Tibial nerve (tissue), 4 donors: ENCODE results near the gene TRIM65.
A peak's percentile ranks its signal among the peaks of the same experiment; 100 is the strongest.

Experiments
- CTCF ChIP-seq, 5 experiments: fragments of 200-600 bp in 3 of 5; fragments of 450-650 bp in 2 of 5; sonication (generic) in 3 of 5; IDR thresholded peaks; one replicate each; pipeline ENCODE4 v1.5.1; 2016 to 2019; ENCODE audit warnings: antibody characterized with exemption in 5 of 5, mild to moderate bottlenecking in 3 of 5, moderate library complexity in 2 of 5
- EP300 ChIP-seq, 2 donors: sonication (generic); formaldehyde crosslinking; IDR thresholded peaks; one replicate each; pipeline ENCODE4 v1.6.1; 2017; ENCODE audit warnings: antibody characterized with exemption in 2 of 2, mild to moderate bottlenecking in 1 of 2
- POLR2A ChIP-seq, 2 donors: fragments of 450-650 bp; IDR thresholded peaks; one replicate each; pipeline ENCODE4 v1.6.1; 2017; ENCODE audit warnings: antibody characterized with exemption in 2 of 2, mild to moderate bottlenecking in 2 of 2, moderate library complexity in 2 of 2

DNA sequence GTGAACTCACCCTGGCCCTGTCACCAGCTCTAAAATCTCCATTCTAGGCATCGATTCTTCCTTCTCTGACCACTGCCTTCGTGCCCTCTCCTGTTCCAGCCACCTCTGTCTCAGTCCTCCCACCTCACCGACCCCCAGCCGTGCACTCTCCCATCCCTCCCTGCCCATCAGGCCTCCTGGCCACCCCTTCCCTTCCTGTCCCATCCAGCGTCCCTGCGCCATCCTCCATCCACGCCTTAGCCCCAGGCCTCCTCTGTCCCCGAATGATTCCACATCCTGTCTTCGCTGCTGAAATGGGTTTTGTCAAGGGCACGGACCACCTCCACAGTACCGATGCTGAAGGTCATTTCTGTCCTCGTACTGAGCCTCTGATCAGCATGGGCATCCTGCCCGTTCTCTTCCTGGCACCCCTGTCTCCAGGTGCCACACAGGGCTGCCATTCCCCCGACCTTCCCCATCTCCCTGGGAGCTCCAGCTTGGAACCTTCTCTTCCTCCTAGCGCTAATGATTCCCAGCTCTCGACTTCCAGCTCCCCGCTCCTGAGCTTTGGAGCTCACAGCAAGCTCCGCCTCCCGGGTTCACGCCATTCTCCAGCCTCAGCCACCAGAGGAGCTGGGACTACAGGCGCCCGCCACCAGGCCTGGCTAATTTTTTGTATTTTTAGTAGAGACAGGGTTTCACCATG is 2.6 kb downstream of the TRIM65 start:
- peak in 1 of 5 experiments; percentile 30 for TF ChIP-seq CTCF (IDR thresholded peaks at IDR 0.05)
- TF ChIP-seq EP300 (IDR thresholded peaks at IDR 0.05): no peak
- TF ChIP-seq POLR2A (IDR thresholded peaks at IDR 0.05): no peak
